Peyer's patch (tissue), 4 donors: ENCODE measurements around the gene MAP7D3. TPM values are rescaled to one million over a fixed set of nuclear protein-coding genes. Genes with fewer than 3 reads are reported as not detected.

Experiments used
- DNase-seq, 3 donors: peaks; one replicate each; pipeline ENCODE4 v3.0.0-alpha.2; 2017 to 2019
- H3K27ac ChIP-seq, 4 donors: fragments of 200-600 bp; sonication (generic); one replicate each; pipeline ENCODE4 v1.5.1; 2016 to 2019
- H3K27me3 ChIP-seq, 2 donors: fragments of 200-600 bp; sonication (generic); one replicate each; pipeline ENCODE4 v1.5.1; 2019
- H3K36me3 ChIP-seq, 3 donors: fragments of 200-600 bp; sonication (generic); one replicate each; pipeline ENCODE4 v1.5.1; 2016 to 2019
- H3K4me1 ChIP-seq, 4 donors: fragments of 200-600 bp; sonication (generic); one replicate each; pipeline ENCODE4 v1.5.1; 2016 to 2019
- H3K4me3 ChIP-seq, 4 donors: fragments of 200-600 bp; sonication (generic); 1 replicate in 3 of 4; 2 replicates in 1 of 4; pipeline ENCODE4 v1.5.1; 2016 to 2019; ENCODE audit warnings: mild to moderate bottlenecking in 1 of 4
- H3K9me3 ChIP-seq, 4 donors: fragments of 200-600 bp; sonication (generic); one replicate each; pipeline ENCODE4 v1.5.1; 2016 to 2019; ENCODE audit warnings: mild to moderate bottlenecking in 1 of 4
- POLR2A ChIP-seq, 2 donors: fragments of 450-650 bp; IDR thresholded peaks; one replicate each; pipeline ENCODE4 v1.5.1; 2017; ENCODE audit warnings: antibody characterized with exemption in 2 of 2, mild to moderate bottlenecking in 2 of 2, moderate library complexity in 2 of 2
- total RNA-seq, 4 donors: library from RNA; depleted of rRNA; stranded (reverse); fragments of >200 nt; gene quantifications; one replicate each; pipeline ENCODE4 v1.1.0, GENCODE V29; 2016
- TF ChIP-seq, protein P1 (sequence below), 6 experiments: fragments of 450-650 bp in 4 of 6; fragments of 200-600 bp in 2 of 6; sonication (generic) in 1 of 6; IDR thresholded peaks; one replicate each; pipeline ENCODE4 v1.5.1; 2017 to 2019; ENCODE audit warnings: antibody characterized with exemption in 6 of 6, mild to moderate bottlenecking in 3 of 6, moderate library complexity in 1 of 6

Gene MAP7D3
- total RNA-seq, 4 donors from 2014 or later: 1.6 to 18.2 (median 4.7) TPM

DNA sequence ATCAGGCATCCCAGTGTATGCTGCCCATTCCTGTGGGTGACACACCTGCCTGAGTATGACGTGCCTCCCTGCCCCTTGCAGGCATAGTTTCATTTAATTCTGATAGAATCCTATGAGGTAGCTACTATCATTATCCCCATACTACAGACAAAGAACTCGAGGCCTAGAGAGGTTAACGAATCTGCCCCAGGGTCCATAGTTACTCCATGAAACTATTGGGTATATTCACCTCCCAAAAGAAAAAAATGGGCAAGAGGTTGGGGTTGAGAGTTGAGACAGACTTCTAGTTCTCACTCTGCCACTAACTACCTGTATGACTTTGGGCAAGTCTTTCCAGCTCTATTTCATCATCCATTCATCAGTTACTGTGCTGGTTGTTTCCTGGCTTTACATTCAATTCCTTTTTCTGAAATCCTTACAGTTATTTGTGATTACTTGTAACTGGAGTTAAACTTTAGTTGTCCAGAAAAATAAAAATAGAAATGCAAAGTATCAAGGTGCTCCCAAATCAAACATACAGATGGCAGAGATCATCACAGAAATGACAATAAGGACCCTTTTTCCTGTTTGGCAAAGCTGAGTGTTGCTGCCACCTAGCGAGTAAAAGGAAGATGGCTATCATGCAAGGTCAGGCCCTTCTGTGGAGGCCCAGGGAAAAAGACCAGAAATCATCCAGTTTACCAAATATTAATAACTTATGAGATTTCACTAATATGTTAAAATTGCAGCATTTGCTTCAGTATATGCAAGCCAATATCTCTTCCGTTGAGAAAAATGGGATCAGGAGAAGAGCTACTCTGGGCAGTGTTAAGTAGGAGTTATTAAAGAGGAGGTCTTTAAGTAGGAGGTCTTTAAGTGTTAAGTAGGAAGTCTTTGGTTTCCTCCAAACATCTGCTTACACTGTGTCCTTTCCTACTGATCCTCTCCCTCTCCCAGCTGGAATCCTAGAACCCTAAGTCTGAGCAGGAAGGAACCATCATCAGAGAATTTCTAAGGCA, 17.1 kb upstream of the MAP7D3 start:
- TF ChIP-seq POLR2A (IDR thresholded peaks at IDR 0.05): no peak
- TF ChIP-seq, protein P1, sequence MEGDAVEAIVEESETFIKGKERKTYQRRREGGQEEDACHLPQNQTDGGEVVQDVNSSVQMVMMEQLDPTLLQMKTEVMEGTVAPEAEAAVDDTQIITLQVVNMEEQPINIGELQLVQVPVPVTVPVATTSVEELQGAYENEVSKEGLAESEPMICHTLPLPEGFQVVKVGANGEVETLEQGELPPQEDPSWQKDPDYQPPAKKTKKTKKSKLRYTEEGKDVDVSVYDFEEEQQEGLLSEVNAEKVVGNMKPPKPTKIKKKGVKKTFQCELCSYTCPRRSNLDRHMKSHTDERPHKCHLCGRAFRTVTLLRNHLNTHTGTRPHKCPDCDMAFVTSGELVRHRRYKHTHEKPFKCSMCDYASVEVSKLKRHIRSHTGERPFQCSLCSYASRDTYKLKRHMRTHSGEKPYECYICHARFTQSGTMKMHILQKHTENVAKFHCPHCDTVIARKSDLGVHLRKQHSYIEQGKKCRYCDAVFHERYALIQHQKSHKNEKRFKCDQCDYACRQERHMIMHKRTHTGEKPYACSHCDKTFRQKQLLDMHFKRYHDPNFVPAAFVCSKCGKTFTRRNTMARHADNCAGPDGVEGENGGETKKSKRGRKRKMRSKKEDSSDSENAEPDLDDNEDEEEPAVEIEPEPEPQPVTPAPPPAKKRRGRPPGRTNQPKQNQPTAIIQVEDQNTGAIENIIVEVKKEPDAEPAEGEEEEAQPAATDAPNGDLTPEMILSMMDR (IDR thresholded peaks at IDR 0.05): peak; percentile 40 to 69 (median 60)
- no peak overlapping the region for H3K27ac ChIP-seq
- no peak overlapping the region for H3K4me3 ChIP-seq
- H3K36me3 ChIP-seq: no peaks in the 10 kb centered on the region
- H3K27me3 ChIP-seq: no peaks in the 10 kb centered on the region
- no peaks in the 10 kb centered on the region for H3K4me1 ChIP-seq
- H3K9me3 ChIP-seq: no peaks in the 10 kb centered on the region
- DNase-seq: peak in 2 of 3 donors; percentile 39 to 78

DNA sequence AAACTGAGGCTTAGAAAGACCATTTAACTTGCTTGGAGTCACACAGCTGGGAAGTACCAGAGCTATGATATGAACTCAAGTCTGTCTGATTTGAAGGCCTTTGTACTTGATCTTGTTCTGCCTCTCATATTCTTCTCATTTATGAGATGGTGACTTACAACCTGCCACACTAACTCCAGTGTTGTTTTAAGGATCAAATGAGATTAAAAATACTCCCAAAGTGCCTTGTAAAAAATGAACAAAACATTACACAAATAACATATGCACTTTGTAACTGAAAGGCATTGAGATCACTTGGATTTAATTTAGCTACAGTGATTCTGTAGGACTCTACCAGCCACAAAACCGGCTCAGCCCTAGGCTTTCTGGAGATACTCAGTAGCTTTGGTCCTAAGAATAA, 15.6 kb upstream of the MAP7D3 start:
- no peak for DNase-seq
- TF ChIP-seq, protein P1 (IDR thresholded peaks at IDR 0.05): no peak
- no peaks in the 10 kb centered on the region for H3K4me1 ChIP-seq
- H3K27ac ChIP-seq: no peak overlapping the region
- H3K9me3 ChIP-seq: no peaks in the 10 kb centered on the region
- H3K36me3 ChIP-seq: no peaks in the 10 kb centered on the region
- H3K27me3 ChIP-seq: no peaks in the 10 kb centered on the region
- H3K4me3 ChIP-seq: no peak overlapping the region

DNA sequence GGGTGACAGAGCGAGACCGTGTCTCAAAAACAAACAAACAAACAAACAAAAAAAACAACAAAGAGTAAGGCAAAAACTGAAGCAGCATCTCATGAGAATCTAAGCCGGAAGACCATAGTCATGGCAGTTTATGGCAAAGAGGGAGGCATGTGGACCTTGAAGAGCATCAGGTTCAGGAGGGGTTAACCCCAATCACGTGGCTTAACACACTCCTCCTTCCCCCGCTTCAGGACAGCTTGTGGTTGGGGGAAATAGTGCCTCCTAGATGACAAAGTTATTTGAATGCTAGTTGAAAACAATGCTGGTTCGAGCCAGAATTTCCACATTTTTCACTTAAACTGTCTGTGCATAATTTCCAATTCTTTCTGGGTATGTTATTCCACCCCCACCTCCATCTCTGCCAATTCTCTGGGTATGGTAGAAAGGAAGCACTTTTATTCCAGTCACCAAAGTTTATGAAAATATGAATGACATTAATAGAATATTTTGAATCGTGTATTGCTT, 11.7 kb upstream of the MAP7D3 start:
- Histone ChIP-seq H3K4me1 (no peaks in the 10 kb centered on the region), H3K36me3 (no peaks in the 10 kb centered on the region), H3K27ac (peak overlapping the region in 1 of 4 donors; percentile 29), H3K9me3 (no peaks in the 10 kb centered on the region), H3K27me3 (no peaks in the 10 kb centered on the region), H3K4me3 (no peak overlapping the region)
- TF ChIP-seq POLR2A (IDR thresholded peaks at IDR 0.05): no peak
- TF ChIP-seq, protein P1 (IDR thresholded peaks at IDR 0.05): no peak
- DNase-seq: no peak

DNA sequence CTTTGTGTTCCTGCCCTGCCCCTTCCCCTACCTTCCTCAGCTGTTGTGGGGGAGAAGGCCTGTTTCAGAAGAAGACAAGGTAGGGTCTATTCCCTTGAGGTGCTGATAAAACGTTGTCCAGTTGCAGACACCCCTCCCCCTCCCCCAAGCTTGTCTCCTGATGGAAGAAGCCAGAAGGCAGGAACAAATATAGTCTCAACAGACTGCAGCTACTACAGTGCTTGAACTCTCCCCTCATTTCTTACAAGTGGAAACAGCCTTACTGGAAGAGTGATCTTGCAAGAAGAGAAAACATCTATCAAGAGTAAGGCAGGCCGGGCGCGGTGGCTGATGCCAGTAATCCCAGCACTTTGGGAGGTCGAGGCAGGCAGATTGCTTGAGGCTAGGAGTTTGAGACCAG, 11.0 kb upstream of the MAP7D3 start:
- TF ChIP-seq POLR2A (IDR thresholded peaks at IDR 0.05): no peak
- TF ChIP-seq, protein P1 (IDR thresholded peaks at IDR 0.05): no peak
- H3K4me3 ChIP-seq: no peak overlapping the region
- H3K4me1 ChIP-seq: no peaks in the 10 kb centered on the region
- H3K27ac ChIP-seq: peak overlapping the region in 1 of 4 donors; percentile 29
- DNase-seq: no peak
- no peaks in the 10 kb centered on the region for H3K27me3 ChIP-seq
- no peaks in the 10 kb centered on the region for H3K9me3 ChIP-seq
- no peaks in the 10 kb centered on the region for H3K36me3 ChIP-seq

DNA sequence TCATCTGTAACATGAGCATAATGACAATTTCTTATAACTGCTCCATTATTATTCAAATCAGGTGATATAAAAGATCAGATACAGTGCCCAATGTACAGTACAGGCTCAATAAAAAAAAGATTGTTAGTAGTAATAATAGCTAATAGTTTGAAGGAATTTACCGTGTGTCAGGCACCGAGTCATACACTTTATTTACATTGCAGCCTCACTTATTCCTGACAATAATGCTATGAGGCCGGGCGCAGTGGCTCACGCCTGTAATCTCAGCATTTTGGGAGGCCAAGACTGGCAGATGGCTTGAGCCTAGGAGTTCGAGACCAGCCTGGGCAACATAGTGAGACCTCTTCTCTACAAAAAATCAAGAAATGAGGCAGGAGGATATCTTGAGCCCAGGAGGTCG, 10.1 kb upstream of the MAP7D3 start:
- H3K9me3 ChIP-seq: no peaks in the 10 kb centered on the region
- DNase-seq: no peak
- no peaks in the 10 kb centered on the region for H3K36me3 ChIP-seq
- H3K4me3 ChIP-seq: no peak overlapping the region
- no peak for TF ChIP-seq POLR2A (IDR thresholded peaks at IDR 0.05)
- TF ChIP-seq, protein P1 (IDR thresholded peaks at IDR 0.05): no peak
- H3K4me1 ChIP-seq: no peaks in the 10 kb centered on the region
- no peak overlapping the region for H3K27ac ChIP-seq
- no peaks in the 10 kb centered on the region for H3K27me3 ChIP-seq
